Gastrocnemius medialis (tissue), 4 donors: Measurements from ENCODE around the gene KCNJ3.

Experiments used
- POLR2A ChIP-seq, 2 donors: fragments of 450-650 bp; IDR thresholded peaks; one replicate each; pipeline ENCODE4 v1.6.1; 2017; ENCODE audit warnings: antibody characterized with exemption in 2 of 2, mild to moderate bottlenecking in 2 of 2, moderate library complexity in 2 of 2
- TF ChIP-seq, protein P1 (sequence below), 5 experiments: fragments of 450-650 bp in 3 of 5; fragments of 200-600 bp in 2 of 5; sonication (generic) in 2 of 5; IDR thresholded peaks in 4 of 5; conservative IDR thresholded peaks in 1 of 5; 1 replicate in 4 of 5; 2 replicates in 1 of 5; pipeline ENCODE4 v1.5.1; 2016 to 2019; ENCODE audit warnings: antibody characterized with exemption in 5 of 5, mild to moderate bottlenecking in 3 of 5, moderate library complexity in 3 of 5

DNA sequence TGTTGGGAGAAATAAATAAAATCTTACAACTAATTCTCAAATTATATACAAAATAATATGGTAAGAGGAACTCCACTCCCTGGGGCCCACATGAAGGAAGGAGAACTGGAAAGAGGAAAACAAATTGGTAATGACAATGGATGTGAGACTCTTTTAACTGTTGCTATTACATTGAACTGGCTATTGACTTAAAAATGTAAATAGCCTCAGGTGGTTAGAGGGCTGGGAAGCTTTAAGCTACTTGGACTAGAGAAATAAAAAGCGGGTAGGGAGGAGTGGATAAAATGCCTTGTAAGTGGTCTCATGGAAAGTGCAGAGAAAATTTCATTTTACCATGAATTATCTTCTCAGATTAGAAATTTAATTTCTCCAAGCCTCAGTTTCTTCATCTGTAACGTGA lies 64.1 kb downstream of the KCNJ3 start:
- no peak for TF ChIP-seq POLR2A (IDR thresholded peaks at IDR 0.05)
- TF ChIP-seq, protein P1, sequence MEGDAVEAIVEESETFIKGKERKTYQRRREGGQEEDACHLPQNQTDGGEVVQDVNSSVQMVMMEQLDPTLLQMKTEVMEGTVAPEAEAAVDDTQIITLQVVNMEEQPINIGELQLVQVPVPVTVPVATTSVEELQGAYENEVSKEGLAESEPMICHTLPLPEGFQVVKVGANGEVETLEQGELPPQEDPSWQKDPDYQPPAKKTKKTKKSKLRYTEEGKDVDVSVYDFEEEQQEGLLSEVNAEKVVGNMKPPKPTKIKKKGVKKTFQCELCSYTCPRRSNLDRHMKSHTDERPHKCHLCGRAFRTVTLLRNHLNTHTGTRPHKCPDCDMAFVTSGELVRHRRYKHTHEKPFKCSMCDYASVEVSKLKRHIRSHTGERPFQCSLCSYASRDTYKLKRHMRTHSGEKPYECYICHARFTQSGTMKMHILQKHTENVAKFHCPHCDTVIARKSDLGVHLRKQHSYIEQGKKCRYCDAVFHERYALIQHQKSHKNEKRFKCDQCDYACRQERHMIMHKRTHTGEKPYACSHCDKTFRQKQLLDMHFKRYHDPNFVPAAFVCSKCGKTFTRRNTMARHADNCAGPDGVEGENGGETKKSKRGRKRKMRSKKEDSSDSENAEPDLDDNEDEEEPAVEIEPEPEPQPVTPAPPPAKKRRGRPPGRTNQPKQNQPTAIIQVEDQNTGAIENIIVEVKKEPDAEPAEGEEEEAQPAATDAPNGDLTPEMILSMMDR (IDR thresholded peaks at IDR 0.05 in 4 of 5, conservative IDR thresholded peaks at IDR 0.05 in 1 of 5), result no peak
